ENCODE data around the gene MPHOSPH9.

MPHOSPH9 gene

GRCh38 chr12:123232807-123233504, at the start of gene MPHOSPH9, which contains the start of gene MTRFR:
Gene MPHOSPH9, minus strand, starts transcription at chr12:123233141. Its CDS starts 2,777 bp downstream, at chr12:123230364.
Gene MTRFR, plus strand, starts transcription at chr12:123233436. Its CDS starts 20,239 bp downstream, at chr12:123253675.
- DNase-seq = peak; percentile 98

- DNase-seq = no peak
These were observed 49.2 kb upstream of the MPHOSPH9 start for GRCh38 chr12:123282111-123282510.

- DNase-seq = no peak
These were observed 48.0 kb upstream of the MPHOSPH9 start for GRCh38 chr12:123280971-123281370.

- DNase-seq = no peak
These were observed 45.2 kb upstream of the MPHOSPH9 start for GRCh38 chr12:123278101-123278627.

GRCh38 chr12:123273166-123273565, 40.2 kb upstream of the MPHOSPH9 start:
- DNase-seq = no peak

- peak; percentile 73 for DNase-seq
These were observed 38.2 kb upstream of the MPHOSPH9 start for GRCh38 chr12:123271001-123271668.

GRCh38 chr12:123270214-123271000, 37.5 kb upstream of the MPHOSPH9 start:
- no peak for DNase-seq

- DNase-seq = no peak
These were observed 36.9 kb upstream of the MPHOSPH9 start for GRCh38 chr12:123269896-123270213.

GRCh38 chr12:123269395-123269892, 36.5 kb upstream of the MPHOSPH9 start:
- peak in 1 of 2 experiments; percentile 14 for DNase-seq

- DNase-seq = no peak
These were observed 35.9 kb upstream of the MPHOSPH9 start for GRCh38 chr12:123268850-123269249.

GRCh38 chr12:123267991-123268843, 35.3 kb upstream of the MPHOSPH9 start:
- no peak for DNase-seq

- DNase-seq = no peak
These were observed 34.5 kb upstream of the MPHOSPH9 start for GRCh38 chr12:123267335-123267920.

GRCh38 chr12:123266679-123267277, 33.8 kb upstream of the MPHOSPH9 start:
- no peak for DNase-seq

GRCh38 chr12:123265851-123266678, 33.1 kb upstream of the MPHOSPH9 start:
- no peak for DNase-seq

- no peak for DNase-seq
These were observed 31.7 kb upstream of the MPHOSPH9 start for GRCh38 chr12:123264642-123265041.

- no peak for DNase-seq
These were observed 30.4 kb upstream of the MPHOSPH9 start for GRCh38 chr12:123263196-123263817.

GRCh38 chr12:123261196-123261595, 28.3 kb upstream of the MPHOSPH9 start:
- no peak for DNase-seq

- no peak for DNase-seq
These were observed 27.1 kb upstream of the MPHOSPH9 start for GRCh38 chr12:123260081-123260480.

GRCh38 chr12:123258593-123258992, 25.7 kb upstream of the MPHOSPH9 start:
- no peak for DNase-seq
